ENCODE measurements around the gene LRP1B. TPM values are rescaled to one million over a fixed set of nuclear protein-coding genes. Genes with fewer than 3 reads are reported as not detected.

Gene LRP1B
- total and polyA plus RNA-seq, 2 of the 8 experiments (the other 6 are each of a cell fraction or from before 2014, with no cell fraction given), result 0.03 TPM; not detected in 1

GRCh38 chr2:141835103-141835502, 295.7 kb downstream of the LRP1B start:
- Histone ChIP-seq H3K23me2 (ENCODE audit: low read depth, low read length) (no peaks in the 10 kb centered on the region), H4K5ac (ENCODE audit: insufficient read length, low read depth, low read length) (no peak overlapping the region), H3K4me2 (ENCODE audit: insufficient read depth in 1 of 2, low read depth in 2 of 2, low read length in 2 of 2) (no peak overlapping the region), H4K91ac (replicated peaks; ENCODE audit: insufficient read length, low read length) (no peak overlapping the region), H3K36me3 (ENCODE audit: control insufficient read depth in 2 of 4, insufficient read depth in 4 of 4, low read length in 3 of 4) (no peaks in the 10 kb centered on the region), H3K4me3 (ENCODE audit: extremely low read depth in 1 of 4, insufficient read depth in 2 of 4, low read depth in 3 of 4, low read length in 4 of 4) (no peak overlapping the region), H2BK20ac (ENCODE audit: low read length) (no peak overlapping the region), H4K8ac (ENCODE audit: extremely low read depth, insufficient read depth, low read length) (no peak overlapping the region), H3K4ac (replicated peaks; ENCODE audit: insufficient read length, low read depth, low read length) (no peak overlapping the region), H3K4me1 (replicated peaks in 1 of 4; ENCODE audit: control insufficient read depth in 3 of 4, insufficient read depth in 4 of 4, low read length in 3 of 4) (no peaks in the 10 kb centered on the region), H2BK5ac (ENCODE audit: low read depth, low read length) (no peak overlapping the region), H3K23ac (ENCODE audit: insufficient read length) (no peak overlapping the region), H2BK120ac (replicated peaks; ENCODE audit: low read depth, low read length) (peak overlapping the region; percentile 64), H3K14ac (ENCODE audit: insufficient read length) (no peak overlapping the region), H3K79me1 (ENCODE audit: low read depth, low read length) (no peaks in the 10 kb centered on the region), H3K27ac (ENCODE audit: low read depth, low read length) (no peak overlapping the region), H2BK12ac (ENCODE audit: low read depth, low read length) (no peak overlapping the region), H2BK15ac (ENCODE audit: low read length) (no peak overlapping the region), H3K9me3 (ENCODE audit: insufficient read depth in 2 of 2, low read depth in 1 of 2, low read length in 1 of 2) (no peaks in the 10 kb centered on the region), H3K79me2 (ENCODE audit: control insufficient read depth in 1 of 2, insufficient read depth in 2 of 2, low read length in 2 of 2) (no peaks in the 10 kb centered on the region), H3K27me3 (replicated peaks in 1 of 4; ENCODE audit: control insufficient read depth in 3 of 4, extremely low read depth in 1 of 4, insufficient read depth in 3 of 4, low read length in 3 of 4) (no peaks in the 10 kb centered on the region), H3K18ac (ENCODE audit: extremely low read depth, low read length) (no peak overlapping the region), H2AFZ (ENCODE audit: low read length) (no peak overlapping the region), H3K56ac (replicated peaks; ENCODE audit: insufficient read length, low read depth, low read length) (no peak overlapping the region), H2AK5ac (ENCODE audit: low read depth, low read length) (no peak overlapping the region), H4K20me1 (replicated peaks in 1 of 2; ENCODE audit: control insufficient read depth in 1 of 2, insufficient read depth in 2 of 2, low read length in 2 of 2) (no peaks in the 10 kb centered on the region), H3K9ac (replicated peaks in 1 of 4; ENCODE audit: extremely low read depth in 1 of 4, low read depth in 3 of 4, low read length in 3 of 4) (no peak overlapping the region)
- no peak for FAIRE-seq
- ChIA-PET POLR2A (ENCODE audit: partially characterized antibody) (no interaction called here), CTCF (ENCODE audit: partially characterized antibody) (no interaction called here)
- WGBS, 2 experiments (ENCODE audit: extremely low coverage in 1 of 2, insufficient coverage in 1 of 2, insufficient read length in 1 of 2, insufficient replicate concordance in 2 of 2, low coverage in 1 of 2, low lambda C conversion rate in 2 of 2, missing lambda C conversion rate in 1 of 2), result 94% methylated on average over 1 of the region's 1 CpG; no CpG with 5 or more reads in 1 of the 2 experiments
- no peak for DNase-seq (ENCODE audit: low read depth in 1 of 2, low spot score in 2 of 2)
- no peak for TF ChIP-seq CTBP2 (IDR thresholded peaks at IDR 0.05; ENCODE audit: borderline replicate concordance, insufficient read depth, insufficient read length, low read length)
- no peak for TF ChIP-seq RNF2 (IDR thresholded peaks at IDR 0.05; ENCODE audit: borderline replicate concordance, low read depth, low read length, missing control alignments, poor library complexity, severe bottlenecking)
- no peak for TF ChIP-seq CREB1 (IDR thresholded peaks at IDR 0.05)
- no peak for TF ChIP-seq YY1 (IDR thresholded peaks at IDR 0.05; ENCODE audit: low read depth, low read length)
- TF ChIP-seq FOSL1 (IDR thresholded peaks at IDR 0.05; ENCODE audit: insufficient read depth, low read depth, low read length), result no peak
- TF ChIP-seq GTF2F1 (IDR thresholded peaks at IDR 0.05; ENCODE audit: borderline replicate concordance, low read depth, low read length), result no peak
- TF ChIP-seq TAF1 (IDR thresholded peaks at IDR 0.05; ENCODE audit: low read depth, low read length), result no peak
- no peak for TF ChIP-seq SIX5 (IDR thresholded peaks at IDR 0.05; ENCODE audit: low read depth, low read length)
- no peak for TF ChIP-seq BACH1 (IDR thresholded peaks at IDR 0.05; ENCODE audit: low read length)
- no peak for TF ChIP-seq MAFK (IDR thresholded peaks at IDR 0.05; ENCODE audit: low read depth, low read length)
- no peak for TF ChIP-seq TBP (IDR thresholded peaks at IDR 0.05; ENCODE audit: low read depth, low read length)
- TF ChIP-seq HDAC6 (IDR thresholded peaks at IDR 0.05; ENCODE audit: low read depth, low read length), result no peak
- TF ChIP-seq RAD21 (IDR thresholded peaks at IDR 0.05 in 1 of 2, conservative IDR thresholded peaks at IDR 0.05 in 1 of 2; ENCODE audit: low read depth in 2 of 2, low read length in 2 of 2), result no peak
- TF ChIP-seq CBX5 (IDR thresholded peaks at IDR 0.05; ENCODE audit: low read depth, low read length), result no peak
- no peak for TF ChIP-seq NANOG (IDR thresholded peaks at IDR 0.05; ENCODE audit: insufficient read depth, low read depth, low read length, poor library complexity, severe bottlenecking)

Data from H1 (cell line).